ENCODE measurements around the gene PDE11A.

DNA sequence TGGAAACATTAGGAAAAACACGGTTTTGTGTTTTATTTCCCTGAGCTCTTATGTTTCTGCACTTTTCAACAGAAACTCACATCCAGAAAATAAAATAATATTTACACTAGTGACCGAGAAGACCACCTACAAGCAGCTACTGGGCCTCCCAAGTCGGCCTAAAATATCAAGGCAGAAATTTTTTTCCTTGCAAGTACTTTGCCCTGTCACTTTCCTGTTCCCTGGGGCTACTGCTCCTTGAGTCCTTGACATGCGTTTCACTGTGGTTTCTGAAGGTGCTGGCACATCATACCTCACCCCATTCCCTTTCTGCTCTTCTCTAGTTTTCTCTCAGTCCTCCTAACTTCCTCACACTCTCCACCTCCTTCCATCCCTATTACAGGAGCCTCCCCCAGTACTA is 400.9 kb downstream of the PDE11A start:
- TF ChIP-seq, protein P1, sequence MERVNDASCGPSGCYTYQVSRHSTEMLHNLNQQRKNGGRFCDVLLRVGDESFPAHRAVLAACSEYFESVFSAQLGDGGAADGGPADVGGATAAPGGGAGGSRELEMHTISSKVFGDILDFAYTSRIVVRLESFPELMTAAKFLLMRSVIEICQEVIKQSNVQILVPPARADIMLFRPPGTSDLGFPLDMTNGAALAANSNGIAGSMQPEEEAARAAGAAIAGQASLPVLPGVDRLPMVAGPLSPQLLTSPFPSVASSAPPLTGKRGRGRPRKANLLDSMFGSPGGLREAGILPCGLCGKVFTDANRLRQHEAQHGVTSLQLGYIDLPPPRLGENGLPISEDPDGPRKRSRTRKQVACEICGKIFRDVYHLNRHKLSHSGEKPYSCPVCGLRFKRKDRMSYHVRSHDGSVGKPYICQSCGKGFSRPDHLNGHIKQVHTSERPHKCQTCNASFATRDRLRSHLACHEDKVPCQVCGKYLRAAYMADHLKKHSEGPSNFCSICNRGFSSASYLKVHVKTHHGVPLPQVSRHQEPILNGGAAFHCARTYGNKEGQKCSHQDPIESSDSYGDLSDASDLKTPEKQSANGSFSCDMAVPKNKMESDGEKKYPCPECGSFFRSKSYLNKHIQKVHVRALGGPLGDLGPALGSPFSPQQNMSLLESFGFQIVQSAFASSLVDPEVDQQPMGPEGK (CRISPR knock-in tag; IDR thresholded peaks at IDR 0.05; ENCODE audit: borderline replicate concordance) = no peak
- TF ChIP-seq OSR1 (CRISPR knock-in tag; IDR thresholded peaks at IDR 0.05) (no peak), TOX (CRISPR knock-in tag; IDR thresholded peaks at IDR 0.05; ENCODE audit: borderline replicate concordance) (no peak), ARNTL (CRISPR knock-in tag; IDR thresholded peaks at IDR 0.05; ENCODE audit: borderline replicate concordance, low read depth) (no peak), ZNF565 (CRISPR knock-in tag; conservative IDR thresholded peaks at IDR 0.05; ENCODE audit: low read depth) (no peak), ZNF70 (CRISPR knock-in tag; IDR thresholded peaks at IDR 0.05) (no peak), CSDC2 (CRISPR knock-in tag; IDR thresholded peaks at IDR 0.05) (no peak)
- TF ChIP-seq, protein P2, sequence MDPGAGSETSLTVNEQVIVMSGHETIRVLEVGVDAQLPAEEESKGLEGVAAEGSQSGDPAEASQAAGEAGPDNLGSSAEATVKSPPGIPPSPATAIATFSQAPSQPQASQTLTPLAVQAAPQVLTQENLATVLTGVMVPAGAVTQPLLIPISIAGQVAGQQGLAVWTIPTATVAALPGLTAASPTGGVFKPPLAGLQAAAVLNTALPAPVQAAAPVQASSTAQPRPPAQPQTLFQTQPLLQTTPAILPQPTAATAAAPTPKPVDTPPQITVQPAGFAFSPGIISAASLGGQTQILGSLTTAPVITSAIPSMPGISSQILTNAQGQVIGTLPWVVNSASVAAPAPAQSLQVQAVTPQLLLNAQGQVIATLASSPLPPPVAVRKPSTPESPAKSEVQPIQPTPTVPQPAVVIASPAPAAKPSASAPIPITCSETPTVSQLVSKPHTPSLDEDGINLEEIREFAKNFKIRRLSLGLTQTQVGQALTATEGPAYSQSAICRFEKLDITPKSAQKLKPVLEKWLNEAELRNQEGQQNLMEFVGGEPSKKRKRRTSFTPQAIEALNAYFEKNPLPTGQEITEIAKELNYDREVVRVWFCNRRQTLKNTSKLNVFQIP (CRISPR knock-in tag; IDR thresholded peaks at IDR 0.05; ENCODE audit: borderline replicate concordance, low read depth) = no peak
